HG03066 (cell line): ENCODE results near the gene HLCS.
"Not testable (repeated sequence)": the region's sequence is repeated elsewhere in the genome, so short reads cannot be mapped to it uniquely, and the experiment has no call there.

Source experiments
- ATAC-seq: cut with Tn5 transposase; IDR thresholded peaks from one replicate; pipeline ENCODE4 v1.9.1; 2021; ENCODE audit warnings: low read depth; ENCODE audit not compliant: unreplicated experiment

HLCS gene

DNA sequence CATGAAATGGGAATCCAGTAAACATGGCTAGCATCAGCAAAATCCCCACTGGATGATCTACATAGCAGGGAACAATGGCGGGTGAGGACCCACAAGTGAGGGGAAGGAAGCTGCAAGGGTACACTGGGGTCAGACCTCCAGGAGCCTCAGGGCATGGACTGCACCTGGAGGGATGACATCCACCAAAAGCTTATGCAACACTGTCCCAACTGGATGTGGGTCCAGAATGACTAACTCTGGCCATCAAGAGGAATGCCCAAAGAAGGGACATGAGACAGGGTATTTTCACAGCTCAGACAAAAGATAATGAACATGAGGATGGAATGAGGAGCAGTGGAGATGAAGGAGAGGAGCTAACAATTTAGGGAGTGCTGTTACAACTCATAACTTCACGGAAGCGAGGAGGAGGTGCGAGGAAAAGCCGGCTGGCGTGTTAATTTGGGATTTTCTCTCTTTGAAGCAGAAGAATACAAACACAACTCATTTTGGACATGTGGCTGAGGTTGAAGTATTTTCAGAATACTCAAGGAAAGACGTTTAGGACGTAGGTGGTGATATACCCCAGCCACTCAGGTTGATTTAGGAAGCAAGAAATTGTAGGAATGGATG is 5.7 kb downstream of the HLCS start:
- no peak for ATAC-seq

DNA sequence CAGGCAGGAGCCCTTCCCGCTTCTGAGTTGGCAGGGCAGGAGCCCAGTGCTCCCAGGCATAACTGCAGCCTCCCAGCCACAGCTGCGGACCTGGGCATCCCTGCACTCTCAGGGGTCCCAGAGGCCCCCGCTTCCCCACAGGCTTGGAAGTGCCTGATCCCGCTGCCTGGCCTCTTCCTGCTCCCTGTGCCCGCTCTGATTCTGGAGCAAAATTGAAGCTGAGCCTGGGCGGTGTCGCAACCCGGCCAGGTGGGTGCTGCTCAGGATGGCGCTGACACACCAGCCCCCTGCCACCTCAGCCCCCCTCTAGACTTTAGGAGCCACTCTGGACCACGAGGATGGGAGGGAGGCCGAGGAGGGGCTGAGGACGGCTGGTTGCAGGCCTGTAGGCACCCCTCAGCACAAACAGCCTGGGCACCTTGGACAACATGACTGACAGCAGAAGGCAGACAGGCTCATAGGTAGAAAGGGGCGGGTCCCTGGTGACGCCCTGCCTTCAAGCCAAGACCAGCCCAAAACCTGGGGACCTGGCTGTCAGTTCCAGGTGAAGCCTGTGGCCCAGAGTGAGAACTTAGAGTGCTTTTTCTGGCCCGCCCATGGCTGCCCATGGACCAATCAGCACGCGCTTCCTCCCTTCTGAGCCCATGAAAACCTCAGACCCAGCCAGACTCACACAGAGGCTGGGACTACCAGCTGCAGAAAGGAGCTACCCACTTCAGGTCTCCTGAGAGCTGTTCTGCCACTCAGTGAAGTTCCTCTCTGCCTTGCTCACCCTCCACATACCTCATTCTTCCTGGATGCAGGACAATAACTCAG is 7.2 kb downstream of the HLCS start:
- no peak for ATAC-seq

DNA sequence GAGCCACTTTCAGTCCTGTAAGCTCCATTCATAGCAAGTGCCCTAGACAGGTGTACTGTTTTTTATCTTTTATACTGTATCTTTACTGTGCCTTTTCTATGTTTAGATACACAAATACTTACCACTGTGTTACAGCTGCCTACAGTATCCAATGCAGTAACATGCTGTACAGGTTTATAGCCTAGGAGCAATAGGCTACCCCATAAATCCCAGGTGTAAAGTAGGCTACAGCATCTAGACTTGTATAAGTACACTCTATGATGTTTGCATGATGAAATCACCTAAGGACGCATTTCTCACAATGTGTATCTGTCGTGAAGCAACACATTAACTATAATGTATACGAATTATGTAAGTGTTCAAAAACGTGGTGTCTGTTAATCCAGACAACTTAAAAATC is 10.7 kb downstream of the HLCS start:
- no peak for ATAC-seq

- not testable (repeated sequence) for ATAC-seq
Observed at GRCh38 chr21:36952331-36952730, 14.1 kb downstream of the HLCS start.

GRCh38 chr21:36949171-36950141 is 17.0 kb downstream of the HLCS start:
- ATAC-seq: no peak

DNA sequence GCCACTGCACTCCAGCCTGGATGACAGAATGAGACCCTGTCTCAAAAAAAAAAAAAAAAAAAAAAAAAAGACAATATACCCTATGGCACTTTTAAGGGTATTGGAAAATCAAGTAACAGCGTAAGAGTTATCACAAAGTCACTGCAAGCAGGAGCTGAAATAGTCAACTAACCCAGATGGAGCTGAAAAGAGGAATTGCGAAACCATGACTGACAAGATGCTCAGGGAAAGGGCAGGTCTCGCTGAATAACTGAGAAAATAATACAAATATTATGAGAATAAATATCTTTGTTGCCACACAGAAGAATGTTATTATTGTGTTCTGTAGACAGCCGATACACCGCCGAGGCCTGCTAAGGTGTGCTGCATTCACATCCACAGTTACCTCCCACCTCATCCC is 17.8 kb downstream of the HLCS start:
- ATAC-seq: no peak

DNA sequence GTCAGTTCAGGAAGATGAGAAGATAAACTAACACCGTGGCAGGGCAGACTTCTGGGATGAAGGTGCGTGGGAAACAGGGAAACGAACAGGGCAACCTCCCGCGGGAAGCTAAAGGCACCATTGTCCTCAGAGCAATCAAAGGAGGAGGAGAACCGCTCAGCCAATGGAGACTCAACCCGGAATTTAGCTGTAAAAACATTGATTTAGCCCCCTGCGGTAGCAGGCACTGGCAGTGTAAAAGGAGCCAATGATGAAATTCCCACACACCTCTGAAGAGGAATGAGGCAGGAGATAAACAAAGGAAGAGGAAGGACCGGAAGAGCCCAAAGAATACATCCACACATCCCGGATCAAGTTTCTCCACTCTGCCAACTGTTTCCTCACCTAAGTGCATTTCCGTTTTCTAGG is 19.5 kb downstream of the HLCS start:
- no peak for ATAC-seq

GRCh38 chr21:36945496-36946138 is 20.9 kb downstream of the HLCS start:
- no peak for ATAC-seq

GRCh38 chr21:36936361-36937135 is 29.9 kb downstream of the HLCS start:
- ATAC-seq: no peak

DNA sequence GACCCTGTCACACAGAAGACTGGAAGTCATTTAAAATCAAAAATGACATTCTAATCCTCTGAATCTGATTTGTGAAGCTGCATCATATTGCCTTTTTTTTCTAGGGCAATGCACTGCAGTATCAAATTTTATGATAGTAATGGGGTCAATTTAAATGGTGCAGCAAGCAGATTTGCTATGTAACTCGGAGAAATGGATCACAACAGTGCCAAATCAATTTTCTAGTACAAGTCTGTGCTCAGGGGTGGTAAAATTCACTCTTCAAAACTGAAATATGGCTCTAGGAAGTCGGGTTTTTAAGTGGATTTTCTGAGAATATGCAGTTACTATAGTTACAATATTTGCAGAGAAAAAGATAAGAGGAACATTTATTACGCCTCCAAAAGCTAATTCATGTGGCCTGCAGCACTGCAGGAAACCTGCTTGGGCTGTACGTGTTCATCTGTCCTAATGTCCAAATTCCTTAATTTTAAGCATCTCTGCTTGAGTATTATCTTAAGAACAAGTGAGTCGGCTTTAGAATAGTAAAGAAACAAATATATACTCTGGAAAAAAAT is 31.5 kb downstream of the HLCS start:
- ATAC-seq: no peak

DNA sequence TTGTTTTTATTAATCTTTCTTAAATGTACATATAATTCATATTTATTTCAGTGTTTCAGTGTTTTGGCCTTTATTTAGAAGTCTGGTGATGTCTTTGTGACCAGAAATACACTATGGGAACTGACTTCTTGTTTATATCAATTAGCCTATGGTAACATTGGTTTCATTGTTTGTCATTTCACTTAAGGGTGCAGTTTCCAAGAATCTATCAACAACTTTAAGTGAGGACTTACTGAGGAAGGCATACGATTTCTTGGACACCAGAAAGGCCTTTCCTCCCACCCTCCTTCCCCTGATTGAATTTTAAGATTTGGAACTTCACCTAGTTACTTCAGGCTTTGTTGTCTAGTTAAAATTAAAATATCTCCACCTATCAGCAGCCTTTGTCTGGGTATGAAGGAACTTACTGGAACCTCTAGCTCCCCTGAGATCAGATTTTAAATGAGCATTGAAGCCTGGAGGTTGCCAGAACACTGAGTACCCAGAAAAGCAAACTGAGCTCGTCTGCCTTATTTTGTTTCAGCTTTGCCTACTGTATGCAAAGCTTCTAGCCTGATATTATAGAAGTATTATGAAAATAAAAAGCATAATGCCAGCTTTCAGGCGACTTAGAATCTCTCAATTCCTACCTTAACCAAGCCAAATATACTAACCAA is 34.2 kb downstream of the HLCS start:
- no peak for ATAC-seq

GRCh38 chr21:36929622-36930021 is 36.8 kb downstream of the HLCS start:
- ATAC-seq: no peak

DNA sequence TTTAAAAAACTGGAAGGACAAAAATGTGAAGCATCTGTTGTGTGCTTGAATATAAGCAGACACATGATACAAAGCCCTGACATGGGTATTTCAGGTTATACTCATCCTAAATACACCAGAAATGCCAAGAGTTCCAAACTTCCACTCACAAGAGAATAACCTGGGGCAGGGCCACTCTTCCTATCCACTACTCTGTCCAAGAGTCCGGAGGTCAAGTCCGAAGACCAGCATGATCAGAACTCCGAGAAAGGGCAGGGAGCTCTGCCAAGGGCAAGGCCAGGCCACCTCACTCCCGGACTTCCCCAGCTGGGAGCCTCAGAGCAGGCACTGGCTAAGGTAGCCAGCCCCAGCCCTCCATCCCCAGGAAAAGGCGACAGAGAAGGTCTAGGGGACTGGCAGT is 37.5 kb downstream of the HLCS start:
- ATAC-seq: no peak

- no peak for ATAC-seq
Observed at GRCh38 chr21:36927719-36928117, 38.8 kb downstream of the HLCS start.

DNA sequence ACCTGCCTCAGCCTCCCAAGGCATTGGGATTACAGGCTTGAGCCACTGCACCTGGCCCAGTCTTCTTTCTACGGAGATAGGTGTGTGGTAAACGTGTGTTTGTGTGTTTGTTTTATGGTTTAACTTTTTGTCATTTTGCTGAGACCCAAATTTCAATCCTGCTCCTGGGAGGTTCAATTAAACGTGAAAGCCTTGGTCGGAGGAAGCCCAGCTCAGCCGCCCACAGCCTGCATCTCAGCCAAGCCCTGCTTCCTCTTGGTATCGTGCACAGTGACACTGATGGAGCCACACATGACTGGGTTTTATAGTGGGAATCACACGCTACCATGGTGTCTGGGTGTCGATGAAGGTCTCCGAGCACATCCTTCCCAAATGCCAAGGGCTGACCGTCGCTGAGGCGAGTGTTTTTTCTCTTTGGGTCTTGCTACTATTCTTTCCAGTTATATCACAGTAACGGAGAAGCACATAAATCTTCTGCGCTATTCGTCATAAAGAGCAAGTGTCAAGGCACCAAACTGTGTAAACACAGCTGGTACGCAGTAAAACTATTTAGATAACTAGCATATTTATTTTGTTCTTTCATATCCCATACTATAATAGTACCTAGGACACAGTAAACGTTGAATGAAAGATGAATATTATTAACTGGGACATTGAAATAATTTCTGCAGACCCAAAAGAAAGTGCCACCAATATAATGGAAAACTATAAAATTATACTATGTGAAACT is 39.3 kb downstream of the HLCS start:
- no peak for ATAC-seq

- no peak for ATAC-seq
Observed at GRCh38 chr21:36923270-36923669, 43.2 kb downstream of the HLCS start.

GRCh38 chr21:36922861-36923260 is 43.6 kb downstream of the HLCS start:
- ATAC-seq: no peak

GRCh38 chr21:36918291-36918690 is 48.2 kb downstream of the HLCS start:
- ATAC-seq: no peak
